HG03159 (cell line): ENCODE measurements around the gene OR1L8.

ENCODE experiments used
- ATAC-seq: cut with Tn5 transposase; IDR thresholded peaks from one replicate; pipeline ENCODE4 v1.9.1; 2021; ENCODE audit warnings: mild to moderate bottlenecking, moderate library complexity; ENCODE audit not compliant: unreplicated experiment

OR1L8 gene

DNA sequence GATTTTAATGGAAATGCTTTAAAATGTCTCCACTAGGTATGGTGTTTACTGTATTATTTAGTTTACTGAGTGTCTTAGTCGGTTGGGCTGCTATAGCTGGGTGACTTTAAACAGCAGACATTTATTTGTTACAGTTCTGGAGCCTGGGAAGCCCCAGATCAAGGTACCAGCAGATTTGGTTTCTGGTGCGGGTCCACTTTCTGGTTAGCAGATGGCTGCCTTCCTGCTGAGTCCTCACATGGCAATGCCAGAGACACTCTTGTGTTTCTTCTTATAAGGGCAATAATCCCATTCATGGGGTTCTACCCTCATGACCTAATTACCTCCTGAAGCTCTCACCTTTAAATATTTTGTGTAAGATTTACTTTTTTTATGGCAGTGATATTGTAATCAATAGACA is 65.0 kb downstream of the OR1L8 start:
- ATAC-seq, result no peak
